Measurements from ENCODE around the gene TMEM214.
"Not testable (repeated sequence)": the region's sequence is repeated elsewhere in the genome, so short reads cannot be mapped to it uniquely, and the experiment has no call there.

Gene TMEM214

DNA sequence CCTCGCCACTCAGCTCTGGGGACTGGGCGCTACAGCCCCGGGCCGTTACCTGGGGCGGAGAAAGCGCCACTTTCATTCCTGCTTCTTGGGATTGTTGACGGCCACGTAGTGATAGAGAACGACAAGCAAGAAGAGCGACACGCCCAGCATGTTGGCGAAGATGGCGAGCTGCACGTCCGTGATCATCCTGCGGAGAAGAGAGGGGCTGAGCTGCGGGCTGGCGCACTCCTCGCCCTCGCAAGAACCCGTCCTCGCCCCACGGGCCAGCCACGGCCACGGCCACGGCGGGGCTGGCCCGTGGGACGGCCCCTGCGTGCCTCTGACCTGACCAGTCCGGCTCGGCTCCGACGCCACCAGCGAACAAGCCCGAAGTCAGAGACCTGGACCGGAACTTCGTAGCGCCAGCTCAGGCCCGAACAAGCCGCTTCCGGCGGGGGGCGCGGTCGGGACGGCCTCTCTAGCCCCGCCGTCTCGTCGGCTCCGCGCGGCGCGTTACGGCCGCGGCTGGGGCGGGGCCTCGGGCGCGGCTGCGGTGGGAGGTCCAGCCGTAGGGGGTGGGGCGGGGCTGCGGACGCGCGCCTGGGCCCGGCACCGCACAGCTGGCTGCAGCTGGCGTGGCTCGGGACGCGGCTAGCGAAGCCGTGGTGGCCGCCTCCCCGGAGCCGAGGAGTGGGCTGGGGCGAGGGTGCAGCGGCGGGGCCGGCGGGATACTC is 38.7 kb downstream of the TMEM214 start, which contains the start of gene OST4:
Gene OST4, minus strand, starts transcription at position 378 of the 713 bp plus-strand sequence.
- DNase-seq (ENCODE audit: low read depth): peak; percentile 82

DNA sequence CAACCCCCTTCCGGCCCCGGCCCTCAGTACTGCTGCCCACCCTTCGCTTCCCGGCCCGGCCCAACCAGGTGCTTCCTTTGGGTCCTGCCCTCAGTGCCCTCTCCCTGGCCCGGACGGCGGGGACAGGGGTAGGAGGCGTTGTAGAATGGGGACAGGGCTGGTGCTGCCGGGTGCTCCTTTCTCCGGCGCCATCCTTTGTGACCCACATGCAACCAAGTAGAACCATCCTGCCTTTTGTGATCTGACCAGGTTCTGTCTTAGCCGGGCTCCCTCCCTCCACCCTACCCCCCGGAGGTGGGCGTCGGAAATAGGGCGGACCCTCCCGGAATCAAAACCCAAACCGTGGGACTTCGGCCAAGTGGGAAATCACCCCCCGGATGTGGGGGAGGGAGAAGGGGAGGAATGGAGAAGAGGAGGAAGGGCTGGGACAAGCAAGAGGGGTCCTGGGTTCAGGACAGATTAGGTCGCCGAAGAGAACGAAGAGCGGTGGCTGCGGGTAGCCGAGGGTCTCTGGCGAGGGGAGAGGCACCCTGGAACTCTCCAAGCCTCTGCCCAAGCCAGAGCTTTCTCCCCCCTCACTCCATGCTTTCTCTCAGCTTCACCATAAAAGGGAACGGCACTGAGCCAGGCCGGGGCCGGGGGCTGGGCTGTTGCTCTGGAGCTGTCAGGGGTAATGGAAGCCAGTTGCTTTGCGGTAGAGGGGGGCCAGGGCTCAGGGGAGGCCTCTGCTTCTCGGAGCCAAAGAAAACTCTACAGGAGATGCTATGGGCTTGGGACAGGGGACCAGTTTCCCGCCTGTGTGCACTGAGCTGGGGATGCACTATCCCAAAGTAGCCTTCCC is 39.4 kb downstream of the TMEM214 start:
- DNase-seq (ENCODE audit: low read depth): no peak

- DNase-seq (ENCODE audit: low read depth): no peak
These were observed 40.2 kb downstream of the TMEM214 start for GRCh38 chr2:27072920-27073319.

DNA sequence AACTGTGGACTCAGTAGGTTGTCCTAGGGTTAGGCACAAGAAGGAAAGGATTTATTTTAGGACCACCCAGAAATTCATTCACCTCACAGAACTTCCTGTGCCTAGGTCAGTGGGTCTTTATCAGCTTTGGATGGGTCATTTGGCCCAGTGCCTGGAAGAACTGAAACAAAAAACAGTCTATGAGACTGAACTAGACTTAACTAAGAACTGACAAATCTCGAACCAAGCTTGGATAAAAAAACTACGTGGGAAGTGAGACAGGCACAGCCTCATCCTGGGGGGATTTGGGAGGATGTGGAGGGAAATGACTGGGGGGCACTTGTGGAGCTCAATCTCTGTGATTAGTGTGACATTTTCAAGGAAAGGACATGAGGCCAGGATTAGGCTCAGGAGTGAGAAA is 41.0 kb downstream of the TMEM214 start:
- no peak for DNase-seq (ENCODE audit: low read depth)

DNA sequence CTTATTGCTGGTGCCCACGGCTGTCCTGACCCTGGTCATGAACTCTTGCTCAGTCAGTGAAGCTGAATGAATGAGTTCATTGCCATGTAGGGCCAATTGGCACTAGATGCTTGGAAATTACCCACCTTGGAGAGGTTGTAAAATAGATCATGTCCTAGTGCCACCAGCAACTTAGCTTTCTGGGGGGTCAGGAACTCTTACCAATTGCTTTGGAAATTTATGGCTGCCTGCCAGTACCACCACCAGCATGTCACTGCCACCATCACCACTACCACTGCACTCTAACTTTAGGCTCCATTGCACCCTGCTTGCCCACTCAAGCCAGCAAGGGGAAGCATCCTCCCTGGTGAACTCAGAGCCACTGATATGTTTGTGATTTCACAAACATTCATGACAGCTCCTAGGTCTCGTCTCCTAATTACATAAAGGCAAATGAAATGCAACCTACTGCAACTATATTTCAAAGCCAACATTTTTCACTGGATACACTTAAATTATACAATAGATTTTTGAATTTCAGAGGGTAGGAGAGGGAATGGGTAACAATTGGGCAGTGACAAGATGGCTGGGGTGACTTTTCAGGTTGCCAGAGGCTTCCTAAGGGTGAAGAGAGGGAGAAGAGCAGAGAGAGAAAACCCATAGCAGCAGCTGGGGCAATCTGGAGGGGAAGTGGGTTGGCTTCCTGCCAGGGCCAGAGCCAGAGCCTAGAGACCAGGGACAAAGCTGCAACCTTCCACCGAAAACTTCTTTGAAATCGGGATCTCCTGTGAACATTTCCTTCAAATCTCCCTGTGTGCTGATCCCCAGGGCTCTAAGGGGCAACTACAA is 42.2 kb downstream of the TMEM214 start:
- peak; percentile 30 for DNase-seq (ENCODE audit: low read depth)

DNA sequence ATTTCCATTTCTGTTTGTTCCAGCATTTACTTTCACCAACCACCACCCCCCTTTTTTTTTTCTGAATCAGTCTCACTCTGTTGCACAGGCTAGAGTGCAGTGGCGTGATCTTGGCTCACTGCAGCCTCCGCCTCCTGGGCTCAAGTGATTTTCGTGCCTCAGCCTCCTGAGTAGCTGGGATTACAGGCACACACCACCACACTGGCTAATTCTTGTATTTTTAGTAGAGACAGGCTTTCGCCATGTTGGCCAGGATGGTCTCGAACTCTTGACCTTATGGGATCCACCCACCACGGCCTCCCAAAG is 42.8 kb downstream of the TMEM214 start:
- DNase-seq (ENCODE audit: low read depth): not testable (repeated sequence)

- DNase-seq (ENCODE audit: low read depth): no peak
These were observed 43.6 kb downstream of the TMEM214 start for GRCh38 chr2:27076323-27076722.

DNA sequence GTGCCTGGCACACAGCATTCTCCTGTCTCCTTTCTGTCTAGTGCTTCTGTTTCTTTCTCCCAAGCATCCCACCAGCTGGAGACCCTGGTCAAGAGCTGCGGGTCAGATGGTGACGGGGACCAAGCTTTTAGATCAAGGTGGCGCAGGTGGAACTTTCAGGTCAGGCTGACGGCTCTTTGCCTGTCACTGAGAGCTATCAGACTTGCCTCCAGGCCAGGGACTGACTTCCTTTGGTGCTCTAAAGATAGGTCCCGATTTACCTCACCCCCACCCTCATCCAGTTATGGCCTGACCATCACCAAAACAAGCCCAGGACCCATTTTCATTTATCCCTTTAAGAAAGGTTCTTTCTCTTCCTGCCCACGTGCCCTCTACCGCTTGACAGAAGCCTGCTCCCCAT is 44.5 kb downstream of the TMEM214 start:
- no peak for DNase-seq (ENCODE audit: low read depth)

DNA sequence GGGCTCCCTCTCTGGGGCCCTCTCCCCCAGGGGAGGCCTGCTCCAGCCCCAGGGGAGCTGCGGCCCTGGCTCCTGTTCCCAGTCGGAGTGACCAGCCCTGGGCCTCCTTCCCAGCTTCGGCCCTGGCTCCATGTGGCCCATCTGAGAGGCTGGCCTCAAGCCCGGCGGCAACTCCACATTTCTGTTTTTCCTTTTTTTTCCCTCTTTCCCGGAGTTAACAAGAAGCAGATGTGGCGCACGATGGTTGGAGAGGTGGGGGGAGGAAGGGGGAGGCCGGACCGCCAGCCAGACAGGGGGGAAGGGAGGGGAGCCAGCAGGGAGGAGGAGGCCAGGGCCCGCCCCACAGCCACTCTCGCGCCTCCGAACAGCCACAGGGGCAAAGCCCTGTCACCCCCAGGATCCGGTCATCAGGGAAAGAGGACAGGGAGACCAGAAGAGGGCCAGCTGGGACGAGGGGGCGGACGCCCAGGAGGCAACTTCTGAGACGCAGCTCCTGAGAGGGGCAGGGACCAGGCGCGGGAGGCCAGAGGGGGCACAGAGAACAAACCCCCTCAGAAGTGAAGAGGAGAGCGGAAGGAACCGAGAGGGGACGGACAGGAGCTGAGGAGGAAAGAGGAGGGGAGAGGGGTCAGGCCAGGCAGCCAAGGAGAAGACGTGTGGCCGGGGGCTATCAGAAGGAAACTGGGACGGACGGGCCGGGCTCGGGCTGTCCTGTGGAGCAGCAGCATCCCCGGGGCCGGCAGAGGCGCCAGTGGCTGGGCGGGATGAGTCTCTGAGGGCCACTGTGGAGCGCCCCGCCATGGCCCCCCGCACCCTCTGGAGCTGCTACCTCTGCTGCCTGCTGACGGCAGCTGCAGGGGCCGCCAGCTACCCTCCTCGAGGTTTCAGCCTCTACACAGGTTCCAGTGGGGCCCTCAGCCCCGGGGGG is 45.8 kb downstream of the TMEM214 start, which contains the start of gene EMILIN1:
Gene EMILIN1, plus strand, starts transcription at position 349 of the 928 bp plus-strand sequence. Its CDS starts 451 bp downstream, at position 800.
- no peak for DNase-seq (ENCODE audit: low read depth)

DNA sequence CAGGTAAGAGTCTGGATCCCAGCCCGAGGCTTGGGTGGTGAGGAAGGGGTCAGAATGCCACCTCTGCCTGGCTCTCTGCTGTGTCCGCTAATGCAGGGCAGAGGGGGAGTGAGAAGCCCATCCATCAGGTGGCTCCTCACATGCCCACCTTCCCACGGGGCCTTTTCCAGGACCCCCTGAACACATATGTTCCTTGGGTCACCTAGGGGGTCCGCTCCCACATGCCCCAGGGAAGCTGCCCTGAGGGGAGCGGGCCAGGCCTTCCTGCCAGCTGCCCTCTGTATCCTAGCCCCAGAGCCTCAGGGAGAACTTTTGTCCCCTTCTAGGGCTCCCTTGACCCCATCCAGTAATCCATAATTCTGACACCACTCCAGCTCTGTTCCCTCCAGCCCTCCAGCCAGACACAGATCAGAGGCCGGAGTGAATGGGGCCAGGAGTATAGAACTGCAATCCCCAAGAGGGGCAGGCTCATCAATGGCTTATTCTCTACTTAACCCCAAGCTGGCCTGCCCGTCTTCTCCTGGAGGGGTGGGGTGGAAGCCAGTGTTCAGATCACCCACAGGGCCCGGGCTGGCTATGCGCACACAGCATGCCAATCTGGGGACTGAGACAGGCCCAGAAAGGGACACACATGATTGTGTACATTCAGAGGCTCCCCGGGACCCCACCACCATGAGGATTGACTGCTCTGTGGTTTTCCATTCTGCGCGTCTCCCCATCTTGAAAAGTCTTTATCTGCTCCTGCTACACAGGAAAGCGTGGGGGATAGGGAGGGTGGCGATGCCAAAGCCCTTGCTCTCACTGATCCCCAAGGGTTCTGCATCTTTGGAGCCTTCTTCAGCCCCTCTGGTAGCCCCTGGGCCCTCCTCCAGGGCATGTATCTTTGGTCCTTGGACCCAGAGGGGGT is 46.7 kb downstream of the TMEM214 start:
- no peak for DNase-seq (ENCODE audit: low read depth)

DNA sequence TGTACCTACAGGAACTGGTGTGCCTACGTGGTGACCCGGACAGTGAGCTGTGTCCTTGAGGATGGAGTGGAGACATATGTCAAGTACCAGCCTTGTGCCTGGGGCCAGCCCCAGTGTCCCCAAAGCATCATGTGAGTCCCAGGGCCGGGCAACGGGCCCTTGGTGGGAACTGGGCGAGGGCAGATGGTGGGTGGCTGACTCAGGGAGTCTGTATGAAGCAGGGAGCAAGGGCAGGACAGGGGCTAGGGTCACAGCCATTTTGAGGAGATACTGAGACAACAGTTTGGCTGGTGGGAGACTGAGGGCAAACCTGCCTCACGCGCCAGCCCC is 47.3 kb downstream of the TMEM214 start:
- DNase-seq (ENCODE audit: low read depth): no peak

DNA sequence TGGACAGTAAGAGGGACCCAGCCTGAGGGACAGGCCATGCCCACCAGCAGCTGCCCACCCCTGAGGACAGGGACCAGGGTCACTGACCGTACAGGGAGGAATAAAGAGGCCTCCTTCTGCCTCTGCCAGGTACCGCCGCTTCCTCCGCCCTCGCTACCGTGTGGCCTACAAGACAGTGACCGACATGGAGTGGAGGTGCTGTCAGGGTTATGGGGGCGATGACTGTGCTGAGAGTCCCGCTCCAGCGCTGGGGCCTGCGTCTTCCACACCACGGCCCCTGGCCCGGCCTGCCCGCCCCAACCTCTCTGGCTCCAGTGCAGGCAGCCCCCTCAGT is 47.8 kb downstream of the TMEM214 start:
- no peak for DNase-seq (ENCODE audit: low read depth)

GRCh38 chr2:27081984-27082772 is 49.4 kb downstream of the TMEM214 start:
- DNase-seq (ENCODE audit: low read depth): no peak

GRCh38 chr2:27082773-27083409 is 50.1 kb downstream of the TMEM214 start:
- DNase-seq (ENCODE audit: low read depth): no peak

DNA sequence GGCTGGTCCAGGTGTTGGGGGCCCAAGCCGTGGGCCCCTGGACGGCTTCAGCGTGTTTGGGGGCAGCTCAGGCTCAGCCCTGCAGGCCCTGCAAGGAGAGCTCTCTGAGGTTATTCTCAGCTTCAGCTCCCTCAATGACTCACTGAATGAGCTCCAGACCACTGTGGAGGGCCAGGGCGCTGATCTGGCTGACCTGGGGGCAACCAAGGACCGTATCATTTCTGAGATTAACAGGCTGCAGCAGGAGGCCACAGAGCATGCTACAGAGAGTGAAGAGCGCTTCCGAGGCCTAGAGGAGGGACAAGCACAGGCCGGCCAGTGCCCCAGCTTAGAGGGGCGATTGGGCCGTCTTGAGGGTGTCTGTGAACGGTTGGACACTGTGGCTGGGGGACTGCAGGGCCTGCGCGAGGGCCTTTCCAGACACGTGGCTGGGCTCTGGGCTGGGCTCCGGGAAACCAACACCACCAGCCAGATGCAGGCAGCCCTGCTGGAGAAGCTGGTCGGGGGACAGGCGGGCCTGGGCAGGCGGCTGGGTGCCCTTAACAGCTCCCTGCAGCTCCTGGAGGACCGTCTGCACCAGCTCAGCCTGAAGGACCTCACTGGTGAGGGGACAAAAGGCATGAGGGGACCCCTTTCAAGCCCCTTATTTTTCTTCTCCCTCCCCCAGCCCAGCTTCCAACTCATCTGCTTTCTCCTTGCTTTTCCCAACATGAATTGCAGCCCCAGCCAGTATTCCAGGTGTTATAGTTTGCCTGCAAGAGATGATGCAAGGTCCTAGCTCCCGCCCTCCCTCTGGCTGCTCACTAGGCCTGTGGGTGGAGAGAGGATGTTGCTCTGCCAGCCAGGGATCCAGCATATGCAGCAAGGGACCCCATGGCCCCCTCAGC is 50.9 kb downstream of the TMEM214 start:
- no peak for DNase-seq (ENCODE audit: low read depth)

GRCh38 chr2:27084297-27085061 is 51.7 kb downstream of the TMEM214 start:
- no peak for DNase-seq (ENCODE audit: low read depth)

GRCh38 chr2:27085062-27085672 is 52.4 kb downstream of the TMEM214 start:
- no peak for DNase-seq (ENCODE audit: low read depth)

Data from activated gamma-delta T cell treated with anti-CD3 and anti-CD28 coated beads, Interleukin-2, amount 50 U/mL, for 16 hours (primary cell).